HG02852 (cell line): Measurements from ENCODE around the gene PRKCE.
"Not testable (repeated sequence)": the region's sequence is repeated elsewhere in the genome, so short reads cannot be mapped to it uniquely, and the experiment has no call there.

Experiments
- ATAC-seq: cut with Tn5 transposase; IDR thresholded peaks from one replicate; pipeline ENCODE4 v1.9.1; 2021; ENCODE audit warnings: mild to moderate bottlenecking, moderate library complexity; ENCODE audit not compliant: unreplicated experiment

The PRKCE gene

GRCh38 chr2:46197672-46198071, 546.2 kb downstream of the PRKCE start:
- ATAC-seq: no peak

GRCh38 chr2:46198164-46198883, 546.8 kb downstream of the PRKCE start:
- no peak for ATAC-seq

- ATAC-seq: no peak
Observed at GRCh38 chr2:46198966-46199365, 547.5 kb downstream of the PRKCE start.

GRCh38 chr2:46200100-46200690, 548.7 kb downstream of the PRKCE start:
- ATAC-seq: no peak

GRCh38 chr2:46200861-46201605, 549.6 kb downstream of the PRKCE start:
- no peak for ATAC-seq

- ATAC-seq: no peak
Observed at GRCh38 chr2:46202453-46202852, 551.0 kb downstream of the PRKCE start.

- no peak for ATAC-seq
Observed at GRCh38 chr2:46202987-46203386, 551.5 kb downstream of the PRKCE start.

- ATAC-seq: not testable (repeated sequence)
Observed at GRCh38 chr2:46203636-46204035, 552.2 kb downstream of the PRKCE start.

- no peak for ATAC-seq
Observed at GRCh38 chr2:46207591-46207990, 556.1 kb downstream of the PRKCE start.

GRCh38 chr2:46208766-46209165, 557.3 kb downstream of the PRKCE start:
- ATAC-seq: no peak

- ATAC-seq: no peak
Observed at GRCh38 chr2:46210063-46210462, 558.6 kb downstream of the PRKCE start.

GRCh38 chr2:46211461-46211860, 560.0 kb downstream of the PRKCE start:
- no peak for ATAC-seq

GRCh38 chr2:46213906-46214305, 562.4 kb downstream of the PRKCE start:
- no peak for ATAC-seq

- ATAC-seq: no peak
Observed at GRCh38 chr2:46216213-46216612, 564.7 kb downstream of the PRKCE start.

GRCh38 chr2:46223514-46223913, 572.0 kb downstream of the PRKCE start:
- not testable (repeated sequence) for ATAC-seq

GRCh38 chr2:46225150-46225625, 573.7 kb downstream of the PRKCE start:
- no peak for ATAC-seq

GRCh38 chr2:46225730-46226129, 574.3 kb downstream of the PRKCE start:
- no peak for ATAC-seq

GRCh38 chr2:46226620-46227019, 575.1 kb downstream of the PRKCE start:
- ATAC-seq: no peak

GRCh38 chr2:46227022-46227421, 575.5 kb downstream of the PRKCE start:
- ATAC-seq: no peak

GRCh38 chr2:46227674-46228289, 576.3 kb downstream of the PRKCE start:
- no peak for ATAC-seq
